Fibroblast of lung (primary cell): ENCODE measurements around the gene ASTN2.

Experiments used
- CTCF ChIP-seq, 2 donors: IDR thresholded peaks in 1 of 2; conservative IDR thresholded peaks in 1 of 2; 1 replicate in 1 of 2; 2 replicates in 1 of 2; pipeline ENCODE4 v1.5.1; 2011 to 2012; ENCODE audit warnings: low read length in 2 of 2, control low read depth in 1 of 2, inconsistent platforms in 1 of 2, low read depth in 1 of 2, mild to moderate bottlenecking in 1 of 2
- EZH2 ChIP-seq: IDR thresholded peaks from 2 replicates; pipeline ENCODE4 v1.5.1; 2012; ENCODE audit warnings: low read length, control low read depth, mild to moderate bottlenecking; ENCODE audit errors: missing control alignments

- TF ChIP-seq CTCF (conservative IDR thresholded peaks at IDR 0.05 in 1 of 2, IDR thresholded peaks at IDR 0.05 in 1 of 2; ENCODE audit: low read depth in 1 of 2, low read length in 2 of 2): no peak
- TF ChIP-seq EZH2: no peak
Observed at GRCh38 chr9:116800074-116800473, 614.8 kb downstream of the ASTN2 start.
